ENCODE measurements around the gene RAX2.
"Not testable (repeated sequence)": the region's sequence is repeated elsewhere in the genome, so short reads cannot be mapped to it uniquely, and the experiment has no call there.

RAX2 gene

GRCh38 chr19:3771906-3772455, at the start of gene RAX2:
TSS of gene RAX2 (minus strand) at chr19:3772228. CDS start at chr19:3771742, 486 bp downstream.
- DNase-seq: no peak

DNA sequence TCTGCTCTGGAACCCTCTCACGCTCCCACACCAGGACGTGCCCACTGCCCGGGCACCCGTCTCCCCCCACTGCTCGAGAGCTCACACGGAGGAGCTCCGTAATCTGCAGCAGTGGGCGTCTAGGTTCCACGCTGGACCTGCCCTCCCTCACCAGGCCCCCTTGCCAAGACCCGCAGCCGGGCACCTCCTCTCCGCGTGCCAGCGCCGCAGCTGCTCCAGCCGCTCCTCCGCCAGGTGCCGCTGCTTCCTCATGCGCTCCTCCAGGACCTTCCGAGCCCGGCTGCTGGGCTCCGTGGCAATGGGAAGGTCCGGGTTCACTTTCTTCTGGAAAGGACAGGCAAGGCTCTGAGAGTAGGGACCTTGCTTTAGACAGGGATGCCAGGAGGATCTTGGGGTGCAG, 49.1 kb upstream of the RAX2 start:
- DNase-seq: no peak

- DNase-seq: no peak
Measured at GRCh38 chr19:3819989-3820388, 48.0 kb upstream of the RAX2 start.

DNA sequence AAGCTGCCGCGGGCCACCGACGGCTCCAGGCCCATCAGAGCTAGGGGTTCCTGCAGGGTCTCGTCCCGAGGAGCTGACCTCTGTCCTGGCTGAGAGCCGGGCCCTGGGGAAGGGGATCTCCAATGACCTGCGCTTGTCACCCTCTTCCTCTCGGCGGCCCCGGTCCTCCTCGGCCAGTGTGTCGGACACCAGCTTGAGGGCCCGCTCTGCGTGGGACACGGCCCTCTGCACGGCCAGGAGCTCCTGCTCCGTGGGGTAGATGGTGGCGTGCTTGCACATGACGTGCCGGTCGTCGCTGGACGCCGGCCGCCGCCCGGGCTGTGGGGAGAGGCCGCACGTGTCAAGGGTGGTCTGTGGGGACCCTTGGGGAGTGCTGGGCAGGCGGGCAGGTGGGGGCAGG, 46.9 kb upstream of the RAX2 start:
- no peak for DNase-seq

DNA sequence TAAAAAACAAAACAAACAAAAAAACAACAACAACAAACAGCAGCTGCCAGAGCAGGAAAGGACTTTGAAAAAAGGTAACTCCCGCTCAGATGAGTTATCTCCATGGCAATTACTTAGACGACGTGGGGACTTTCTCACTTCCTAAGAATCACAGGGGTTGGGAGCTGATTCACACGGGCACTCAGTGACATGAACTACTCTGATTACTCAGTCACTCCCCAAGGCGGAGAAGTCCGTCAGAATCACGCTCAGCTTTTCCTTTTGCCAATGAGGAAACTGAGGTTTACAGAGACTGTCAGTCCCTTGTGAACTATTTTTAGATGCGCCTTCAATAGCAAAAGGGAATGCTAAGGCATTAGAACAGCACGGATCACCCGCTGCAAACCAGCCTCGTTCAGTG, 46.4 kb upstream of the RAX2 start:
- DNase-seq: no peak

- no peak for DNase-seq
Measured at GRCh38 chr19:3817761-3818160, 45.7 kb upstream of the RAX2 start.

DNA sequence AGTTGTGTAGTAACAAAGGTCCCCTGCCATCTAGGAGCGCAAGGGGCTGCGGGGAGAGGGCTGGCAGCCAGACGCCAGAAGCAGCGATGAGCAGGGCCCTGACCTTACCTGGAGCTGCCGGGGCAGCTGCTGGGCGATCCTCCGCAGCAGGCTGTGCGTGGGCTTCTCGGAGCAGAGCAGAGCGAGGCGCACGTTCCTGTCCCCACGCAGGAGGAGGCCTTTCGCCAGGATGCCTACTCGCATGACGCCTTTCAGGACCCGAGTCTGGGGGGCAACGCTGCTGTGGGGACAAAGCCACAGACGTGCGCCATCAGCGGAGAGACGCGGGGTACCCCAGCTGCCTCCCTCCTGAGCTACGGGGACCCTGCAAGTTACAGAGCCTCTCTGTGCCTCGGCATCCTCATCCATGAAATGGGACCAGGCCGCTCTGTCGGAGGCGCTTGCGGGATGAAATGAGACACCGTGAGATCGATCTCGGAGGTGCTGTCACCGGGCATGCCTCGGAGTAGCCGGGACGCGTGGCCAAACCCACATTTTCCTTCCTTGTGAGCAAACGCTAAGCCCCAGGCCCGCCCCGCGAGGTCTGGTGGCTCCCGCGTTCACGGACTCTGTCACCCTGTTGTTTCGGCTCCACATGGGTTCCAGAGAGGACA, 44.7 kb upstream of the RAX2 start:
- DNase-seq: no peak

- not testable (repeated sequence) for DNase-seq
Measured at GRCh38 chr19:3816148-3816547, 44.1 kb upstream of the RAX2 start.

DNA sequence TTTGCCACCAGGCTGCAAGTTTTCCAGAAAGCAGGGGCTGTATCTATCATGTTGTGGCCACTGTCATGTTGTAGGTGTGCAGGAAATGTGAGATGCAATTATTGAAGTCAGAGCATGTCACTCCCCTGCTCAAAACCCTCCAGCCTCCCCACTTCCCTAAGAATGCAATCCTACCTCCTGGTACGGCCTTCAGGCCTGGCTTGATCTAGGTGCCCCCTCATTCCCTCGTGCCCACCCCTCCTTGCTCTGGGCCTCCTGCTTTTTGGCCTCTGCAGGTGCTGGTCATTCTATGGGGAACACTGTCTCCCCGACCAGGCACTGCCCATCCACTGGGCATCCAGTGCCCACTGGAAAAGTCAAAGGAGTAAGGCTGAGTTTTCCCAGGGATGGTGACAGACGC, 42.6 kb upstream of the RAX2 start:
- no peak for DNase-seq

DNA sequence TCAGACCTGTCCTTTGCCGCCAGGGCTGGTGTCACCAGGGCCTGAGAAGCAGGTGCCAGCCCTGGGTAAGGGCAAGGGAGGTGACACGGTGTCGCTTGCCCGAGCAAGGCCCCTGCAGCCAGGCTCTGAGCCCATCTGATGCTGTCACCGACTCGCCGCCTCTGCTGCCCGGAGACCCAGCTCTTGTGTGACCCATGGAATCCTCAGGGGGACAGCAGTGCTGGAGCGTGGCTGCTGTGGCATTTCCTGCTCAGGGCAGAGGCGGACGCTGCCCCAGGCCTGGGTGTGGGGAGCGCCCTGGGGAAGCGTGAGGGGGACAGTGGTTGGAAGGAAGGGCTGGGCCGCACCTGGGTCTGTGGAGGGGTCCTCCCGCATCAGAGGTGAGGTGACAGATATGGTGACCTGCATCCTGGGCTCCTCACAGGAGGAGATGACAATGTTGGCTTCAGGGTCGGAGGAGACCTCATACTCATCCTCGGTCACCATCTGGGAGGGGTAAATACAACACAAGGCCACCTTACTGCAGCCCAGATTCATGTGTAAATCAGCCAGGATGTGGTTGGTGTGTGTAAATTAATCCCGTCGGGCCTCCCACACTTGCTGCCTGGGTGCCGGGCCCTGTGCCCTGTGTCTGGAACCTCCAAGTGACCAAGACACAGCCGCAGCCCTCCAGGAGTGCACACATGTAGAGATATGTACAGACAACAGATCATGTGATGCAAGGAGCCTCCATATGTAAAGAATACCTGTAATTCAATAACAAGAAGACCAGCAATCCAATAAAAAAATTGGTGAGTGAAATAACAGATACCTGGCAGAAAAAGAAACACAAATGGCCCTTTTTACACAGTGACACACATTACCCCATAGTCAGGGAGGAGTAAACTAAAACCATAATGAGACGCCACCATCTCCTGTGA, 41.7 kb upstream of the RAX2 start:
- no peak for DNase-seq

DNA sequence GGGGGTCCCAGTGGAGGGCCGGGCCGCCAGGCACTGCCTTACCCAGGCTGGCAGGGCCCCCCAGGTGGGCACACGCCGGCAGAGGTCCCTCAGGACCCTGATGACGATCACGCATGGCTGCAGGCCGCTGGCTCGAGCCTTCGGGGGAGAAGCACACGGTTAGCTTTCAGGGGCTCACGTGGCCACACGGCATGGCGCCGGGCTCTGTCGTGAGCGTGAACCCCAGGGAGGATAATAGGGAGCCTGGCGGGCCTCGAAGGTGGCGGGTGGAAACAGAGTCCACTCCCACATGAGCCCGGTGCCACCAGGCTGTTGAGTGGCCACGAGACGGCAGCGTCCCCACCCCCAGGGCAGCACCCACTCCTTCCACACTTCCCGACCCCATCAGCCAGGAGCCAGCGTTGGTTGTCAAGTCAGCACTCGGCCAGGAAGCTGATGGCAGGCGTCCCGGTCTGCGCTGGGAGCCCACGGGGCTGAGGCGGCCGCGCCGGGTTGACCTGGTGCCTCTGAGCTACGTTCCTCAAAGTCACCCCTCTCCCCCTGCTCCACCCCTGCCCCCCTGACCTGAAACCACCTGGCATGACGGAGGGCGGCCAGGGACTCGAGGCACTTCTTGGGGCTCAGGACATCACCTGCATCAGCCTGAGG, 38.8 kb upstream of the RAX2 start:
- DNase-seq: no peak

- DNase-seq: no peak
Measured at GRCh38 chr19:3809881-3810707, 38.1 kb upstream of the RAX2 start.

- no peak for DNase-seq
Measured at GRCh38 chr19:3808420-3809143, 36.6 kb upstream of the RAX2 start.

DNA sequence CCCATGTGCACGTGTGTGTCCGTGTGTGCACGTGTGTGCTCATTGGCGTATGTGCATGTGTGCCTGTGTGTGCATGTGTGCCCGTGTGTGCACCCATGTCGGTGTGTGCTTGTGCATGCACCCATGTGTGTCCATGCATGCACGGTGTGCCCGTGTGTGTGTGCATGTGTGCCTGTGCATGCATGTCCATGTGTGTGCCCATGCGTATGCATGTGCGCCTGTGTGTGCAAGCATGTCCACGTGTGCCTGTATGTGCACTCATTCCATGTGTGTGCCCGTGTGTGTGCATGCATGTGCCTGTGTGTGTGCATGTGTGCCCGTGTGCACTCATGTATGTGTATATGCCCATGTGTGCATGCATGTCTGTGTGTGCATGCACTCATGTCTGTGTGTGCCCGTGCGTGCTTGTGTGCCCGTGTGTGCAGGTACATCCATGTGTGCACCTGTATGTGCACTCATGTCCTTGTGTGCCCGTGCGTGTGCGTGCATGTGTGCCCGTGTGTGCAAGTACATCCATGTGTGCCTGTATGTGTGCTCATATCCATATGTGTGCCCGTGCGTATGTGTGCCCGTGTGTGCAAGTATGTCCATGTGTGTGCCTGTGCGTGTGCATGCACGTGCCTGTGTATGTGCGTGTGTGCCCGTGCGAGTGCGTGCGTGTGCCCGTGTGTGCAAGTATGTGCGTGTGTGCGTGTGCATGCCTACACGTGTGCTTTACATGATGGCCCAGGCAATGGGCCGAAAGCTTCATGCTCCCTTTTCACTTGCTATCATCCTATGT, 35.7 kb upstream of the RAX2 start:
- DNase-seq: no peak

DNA sequence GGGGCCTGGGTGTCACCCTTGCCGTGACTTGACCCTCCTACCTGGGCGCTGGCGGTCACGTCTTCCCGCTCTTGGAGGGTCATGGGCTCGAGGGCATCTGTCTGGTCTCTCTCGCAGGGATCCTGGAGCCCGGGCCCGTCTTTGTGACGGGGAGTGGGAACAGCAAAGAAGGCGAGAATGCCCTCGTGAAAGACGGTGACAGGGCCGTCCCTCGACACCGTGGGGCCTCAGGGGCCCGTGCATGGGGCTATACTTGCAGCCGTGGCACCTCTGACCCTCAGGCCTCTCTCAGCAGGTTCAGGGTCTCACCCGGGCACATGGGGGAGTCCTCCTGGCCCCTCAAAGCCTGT, 35.1 kb upstream of the RAX2 start:
- no peak for DNase-seq

DNA sequence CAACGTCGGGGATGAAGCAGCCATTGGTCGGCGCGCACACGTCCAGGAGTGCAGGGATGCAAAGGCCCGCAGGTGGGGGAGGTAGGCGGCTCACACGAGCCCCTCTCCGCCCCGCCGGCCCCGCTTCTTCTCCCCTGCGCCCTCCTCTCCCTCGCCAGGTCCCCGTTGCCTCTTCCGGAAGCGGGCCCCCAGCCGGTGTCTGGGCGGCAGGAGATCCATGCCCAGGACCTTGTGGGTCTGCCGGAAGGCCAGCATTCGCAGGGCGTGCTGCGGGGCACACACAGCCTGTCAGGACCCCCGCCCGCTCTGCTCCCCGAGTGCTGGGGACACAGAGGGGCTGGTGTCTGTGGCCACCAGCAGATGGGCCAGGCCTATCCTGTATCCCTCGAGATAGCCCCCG, 33.8 kb upstream of the RAX2 start:
- no peak for DNase-seq

DNA sequence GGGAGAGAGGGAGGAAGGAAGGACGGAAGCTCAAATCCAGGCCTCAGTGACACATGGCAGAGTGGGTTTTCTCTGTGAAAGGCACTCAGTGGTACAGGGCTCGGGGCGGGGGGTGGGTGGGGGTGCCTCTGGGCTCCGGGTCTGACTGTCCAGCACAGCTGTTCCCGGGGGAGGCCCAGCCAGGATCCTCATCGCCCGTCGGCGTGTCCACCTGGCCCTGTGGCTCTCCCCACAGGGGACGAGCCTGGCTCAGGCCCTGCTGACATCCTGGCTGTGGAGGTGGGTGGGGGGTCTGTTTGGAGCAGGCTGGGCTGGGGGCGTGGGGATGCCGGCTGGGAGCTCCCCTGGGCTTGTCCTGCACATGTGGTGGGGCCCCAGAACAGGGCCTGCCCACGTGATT, 32.4 kb upstream of the RAX2 start:
- DNase-seq: no peak

- no peak for DNase-seq
Measured at GRCh38 chr19:3803986-3804385, 32.0 kb upstream of the RAX2 start.

DNA sequence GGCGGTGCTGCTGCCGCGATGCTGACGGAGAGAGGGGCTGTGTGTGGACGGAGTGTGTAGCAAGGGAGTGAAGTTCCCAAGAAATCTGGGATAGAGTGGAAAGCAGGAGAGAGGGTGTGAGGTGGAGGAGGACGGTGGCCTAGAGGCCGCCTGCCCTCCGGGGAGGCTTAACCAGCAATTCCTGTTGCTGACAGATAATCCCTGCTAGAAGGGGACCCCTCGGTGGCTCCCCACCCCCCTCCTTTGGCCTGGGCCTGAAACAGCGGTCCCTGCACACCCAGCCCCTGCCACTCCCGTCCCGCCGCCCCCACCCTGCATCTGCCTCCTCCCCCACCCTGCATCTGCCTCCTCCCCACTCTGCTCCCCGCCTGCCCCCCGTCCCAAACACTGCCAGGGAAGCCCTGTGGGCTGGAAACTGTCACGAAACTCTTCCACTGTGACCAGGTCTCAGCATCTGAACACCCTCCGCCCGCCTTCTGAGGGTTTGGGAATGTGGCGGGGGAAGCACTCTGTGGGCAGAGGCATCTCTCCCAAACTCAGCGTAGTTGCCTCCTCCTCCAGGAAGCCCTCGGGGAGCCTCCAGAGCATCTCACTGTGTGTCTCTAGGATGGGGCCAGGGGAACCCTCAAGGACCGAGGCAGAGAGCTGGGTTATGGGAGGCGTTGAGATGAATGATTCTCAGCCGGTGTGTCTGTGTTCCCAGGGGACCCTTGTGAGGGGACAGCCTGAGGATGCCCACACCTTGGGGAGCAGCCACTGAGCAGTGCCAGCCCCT, 31.3 kb upstream of the RAX2 start:
- DNase-seq: no peak

- no peak for DNase-seq
Measured at GRCh38 chr19:3801412-3802096, 29.5 kb upstream of the RAX2 start.
